ENCODE data around the gene AVEN. TPM values are rescaled to one million over a fixed set of nuclear protein-coding genes. Genes with fewer than 3 reads are reported as not detected.
"Not testable (repeated sequence)": the region's sequence is repeated elsewhere in the genome, so short reads cannot be mapped to it uniquely, and the experiment has no call there.

AVEN gene
- total RNA-seq, 3 donors from 2014 or later, result 13.5 to 18.4 (median 13.8) TPM

DNA sequence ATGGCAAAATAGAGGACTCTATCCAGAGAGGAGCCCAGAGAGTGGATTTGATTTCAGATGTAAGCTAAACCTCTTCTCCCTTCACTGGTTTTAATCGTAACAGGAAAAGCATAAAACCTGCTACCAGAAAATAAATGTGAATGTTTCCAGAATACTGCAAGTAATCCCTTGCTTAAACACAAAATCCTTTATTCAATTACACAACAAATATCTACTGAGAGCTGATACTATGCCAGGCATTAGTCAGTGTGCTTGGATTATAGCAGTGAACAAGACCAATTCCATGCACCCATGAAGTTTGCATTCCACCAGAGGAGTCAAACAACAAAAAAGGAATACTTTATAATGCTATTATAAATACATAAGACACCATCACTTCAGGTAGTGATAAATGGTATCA is 15.1 kb downstream of the AVEN start:
- H3K4me1 ChIP-seq, result no peaks in the 10 kb centered on the region
- intact Hi-C loops (cut with DNase I; ENCODE audit: low total_unique reads), result no loop called here
- H3K4me3 ChIP-seq, result no peak overlapping the region
- H3K36me3 ChIP-seq, result no peaks in the 10 kb centered on the region
- TF ChIP-seq, protein P1, sequence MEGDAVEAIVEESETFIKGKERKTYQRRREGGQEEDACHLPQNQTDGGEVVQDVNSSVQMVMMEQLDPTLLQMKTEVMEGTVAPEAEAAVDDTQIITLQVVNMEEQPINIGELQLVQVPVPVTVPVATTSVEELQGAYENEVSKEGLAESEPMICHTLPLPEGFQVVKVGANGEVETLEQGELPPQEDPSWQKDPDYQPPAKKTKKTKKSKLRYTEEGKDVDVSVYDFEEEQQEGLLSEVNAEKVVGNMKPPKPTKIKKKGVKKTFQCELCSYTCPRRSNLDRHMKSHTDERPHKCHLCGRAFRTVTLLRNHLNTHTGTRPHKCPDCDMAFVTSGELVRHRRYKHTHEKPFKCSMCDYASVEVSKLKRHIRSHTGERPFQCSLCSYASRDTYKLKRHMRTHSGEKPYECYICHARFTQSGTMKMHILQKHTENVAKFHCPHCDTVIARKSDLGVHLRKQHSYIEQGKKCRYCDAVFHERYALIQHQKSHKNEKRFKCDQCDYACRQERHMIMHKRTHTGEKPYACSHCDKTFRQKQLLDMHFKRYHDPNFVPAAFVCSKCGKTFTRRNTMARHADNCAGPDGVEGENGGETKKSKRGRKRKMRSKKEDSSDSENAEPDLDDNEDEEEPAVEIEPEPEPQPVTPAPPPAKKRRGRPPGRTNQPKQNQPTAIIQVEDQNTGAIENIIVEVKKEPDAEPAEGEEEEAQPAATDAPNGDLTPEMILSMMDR (IDR thresholded peaks at IDR 0.05), result no peak
- TF ChIP-seq POLR2A (IDR thresholded peaks at IDR 0.05) (no peak), POLR2AphosphoS5 (IDR thresholded peaks at IDR 0.05) (no peak)
- H3K27me3 ChIP-seq, result no peaks in the 10 kb centered on the region
- no peak overlapping the region for H3K27ac ChIP-seq
- no peaks in the 10 kb centered on the region for H3K9me3 ChIP-seq
- no peak for DNase-seq (ENCODE audit: low spot score in 2 of 2)

DNA sequence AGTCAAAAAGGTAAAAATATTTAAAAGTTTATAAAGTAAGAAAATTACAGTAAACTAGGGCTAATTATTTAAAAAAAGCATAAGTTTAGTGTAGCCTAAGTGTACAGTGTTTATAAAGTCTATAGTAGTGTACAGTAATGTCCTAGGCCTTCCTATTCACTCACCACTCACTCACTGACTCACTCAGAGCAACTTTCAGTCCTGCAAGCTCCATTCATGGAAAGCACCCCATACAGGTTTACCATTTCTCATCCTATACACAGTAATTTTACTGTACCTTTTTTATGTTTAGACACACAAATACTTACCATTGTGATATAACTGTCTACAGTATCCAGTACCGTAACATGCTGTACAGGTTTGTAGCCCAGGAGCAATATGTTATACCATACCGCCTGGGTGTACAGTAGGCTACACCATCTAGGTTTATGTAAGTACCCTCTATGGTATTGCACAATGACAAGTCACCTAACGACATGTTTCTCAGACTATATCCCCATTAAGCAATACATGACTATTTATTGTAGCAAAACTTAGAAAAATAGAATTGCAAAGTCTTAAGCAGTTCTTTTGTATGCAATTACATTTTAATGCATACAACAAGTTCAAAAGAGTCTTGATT is 19.5 kb downstream of the AVEN start:
- Histone ChIP-seq H3K4me1 (no peaks in the 10 kb centered on the region), H3K27ac (no peak overlapping the region), H3K4me3 (no peak overlapping the region), H3K27me3 (no peaks in the 10 kb centered on the region), H3K36me3 (no peaks in the 10 kb centered on the region), H3K9me3 (no peaks in the 10 kb centered on the region)
- DNase-seq (ENCODE audit: low spot score in 2 of 2), result no peak
- TF ChIP-seq POLR2A (IDR thresholded peaks at IDR 0.05) (no peak), POLR2AphosphoS5 (IDR thresholded peaks at IDR 0.05) (no peak)
- TF ChIP-seq, protein P1 (IDR thresholded peaks at IDR 0.05), result no peak
- intact Hi-C loops (cut with DNase I; ENCODE audit: low total_unique reads), result no loop called here

DNA sequence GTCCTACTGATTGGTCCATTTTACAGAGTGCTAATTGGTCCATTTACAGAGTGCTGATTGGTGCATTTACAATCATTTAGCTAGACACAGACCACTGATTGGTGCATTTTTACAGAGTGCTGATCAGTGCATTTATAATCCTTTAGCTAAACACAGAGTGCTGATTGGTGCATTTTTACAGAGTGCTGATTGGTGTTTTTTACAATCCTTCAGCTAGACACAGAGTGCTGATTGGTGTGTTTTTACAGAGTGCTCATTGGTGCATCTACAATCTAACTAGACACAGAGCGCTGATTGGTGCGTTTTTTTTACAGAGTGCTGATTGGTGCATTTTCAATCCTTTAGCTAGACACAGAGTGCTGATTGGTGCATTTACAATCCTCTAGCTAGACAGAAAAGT is 20.3 kb downstream of the AVEN start:
- DNase-seq (ENCODE audit: low spot score in 2 of 2); H3K36me3 ChIP-seq; H3K9me3 ChIP-seq; H3K27me3 ChIP-seq; H3K27ac ChIP-seq; H3K4me1 ChIP-seq; H3K4me3 ChIP-seq; intact Hi-C loops (cut with DNase I; ENCODE audit: low total_unique reads): not testable (repeated sequence)

DNA sequence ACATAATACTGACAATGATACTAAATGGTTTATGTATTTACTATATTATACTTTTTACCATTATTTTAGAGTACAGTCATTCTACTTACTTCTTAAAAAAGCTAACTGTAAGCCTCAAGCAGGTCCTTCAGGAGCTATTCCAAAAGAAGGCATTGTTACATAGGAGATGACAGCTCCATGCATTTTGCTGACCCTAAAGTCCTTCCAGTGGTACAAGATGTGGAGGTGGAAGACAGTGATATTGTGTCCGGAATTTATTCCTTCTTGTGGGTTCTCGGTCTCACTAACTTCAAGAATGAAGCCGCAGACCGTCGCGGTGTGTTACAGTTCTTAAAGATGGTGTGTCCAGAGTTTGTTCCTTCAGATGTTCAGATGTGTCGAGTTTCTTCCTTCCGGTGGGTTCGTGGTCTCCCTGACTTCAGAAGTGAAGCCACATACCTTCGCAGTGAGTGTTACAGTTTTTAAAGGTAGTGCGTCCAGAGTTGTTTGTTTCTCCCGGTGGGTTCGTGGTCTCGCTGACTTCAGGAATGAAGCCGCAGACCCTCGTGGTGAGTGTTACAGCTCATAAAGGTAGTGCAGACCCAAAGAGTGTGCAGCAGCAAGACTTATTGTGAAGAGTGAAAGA is 20.9 kb downstream of the AVEN start:
- no peak overlapping the region for H3K27ac ChIP-seq
- H3K27me3 ChIP-seq, result no peaks in the 10 kb centered on the region
- intact Hi-C loops (cut with DNase I; ENCODE audit: low total_unique reads), result no loop called here

DNA sequence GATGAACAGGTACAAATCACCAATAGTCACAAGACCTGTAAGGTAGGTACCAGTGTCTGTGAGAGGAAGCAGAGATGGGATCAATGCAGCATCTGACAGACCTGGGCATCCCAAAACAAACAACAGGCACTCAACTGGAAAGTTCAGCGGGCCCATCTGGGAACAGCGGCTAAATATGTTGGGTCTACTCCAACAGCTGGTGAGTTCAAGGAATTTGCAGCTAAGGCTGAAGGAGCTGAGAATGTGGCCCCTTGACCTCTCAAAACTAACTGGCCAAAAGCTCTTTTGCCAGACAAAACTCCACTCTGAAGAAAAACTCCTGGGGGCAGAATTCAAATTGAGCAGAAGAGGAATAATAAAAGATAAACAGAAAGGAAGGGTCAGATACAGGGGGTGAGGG is 24.4 kb downstream of the AVEN start:
- H3K36me3 ChIP-seq, result no peaks in the 10 kb centered on the region
- intact Hi-C loops (cut with DNase I; ENCODE audit: low total_unique reads), result loop anchor here (5.0 kb wide), 1 partner anchor 178 kb away; no protein-coding TSS in a partner anchor
- no peaks in the 10 kb centered on the region for H3K4me1 ChIP-seq
- no peak overlapping the region for H3K4me3 ChIP-seq
- H3K27me3 ChIP-seq, result no peaks in the 10 kb centered on the region
- H3K9me3 ChIP-seq, result no peaks in the 10 kb centered on the region
- H3K27ac ChIP-seq, result no peak overlapping the region
- TF ChIP-seq POLR2A (IDR thresholded peaks at IDR 0.05) (no peak), POLR2AphosphoS5 (IDR thresholded peaks at IDR 0.05) (no peak)
- TF ChIP-seq, protein P1 (IDR thresholded peaks at IDR 0.05), result no peak
- no peak for DNase-seq (ENCODE audit: low spot score in 2 of 2)

More for the DNA sequence above, 20.9 kb downstream of the AVEN start:
- Histone ChIP-seq H3K4me1 (no peaks in the 10 kb centered on the region), H3K36me3 (no peaks in the 10 kb centered on the region), H3K4me3 (no peak overlapping the region), H3K9me3 (no peaks in the 10 kb centered on the region)
- DNase-seq (ENCODE audit: low spot score in 2 of 2), result no peak
- TF ChIP-seq, protein P1 (IDR thresholded peaks at IDR 0.05), result no peak
- TF ChIP-seq POLR2AphosphoS5 (IDR thresholded peaks at IDR 0.05) (no peak), POLR2A (IDR thresholded peaks at IDR 0.05) (no peak)

Data from breast epithelium (tissue), 4 donors.